ENCODE results near the gene TEKT5.

TEKT5 gene

GRCh38 chr16:10613785-10614485 lies 80.8 kb downstream of the TEKT5 start:
- FAIRE-seq = no peak
- no peak for DNase-seq (ENCODE audit: insufficient read length, low spot score)

GRCh38 chr16:10612649-10613179 lies 82.0 kb downstream of the TEKT5 start:
- DNase-seq (ENCODE audit: insufficient read length, low spot score) (no peak), FAIRE-seq (no peak)

- no peak for DNase-seq (ENCODE audit: insufficient read length, low spot score)
- FAIRE-seq = no peak
Measured at GRCh38 chr16:10611825-10612342, 82.8 kb downstream of the TEKT5 start.

GRCh38 chr16:10610499-10611184 lies 84.1 kb downstream of the TEKT5 start:
- no peak for FAIRE-seq
- DNase-seq (ENCODE audit: insufficient read length, low spot score) = no peak

- DNase-seq (ENCODE audit: insufficient read length, low spot score) (peak; percentile 66), FAIRE-seq (no peak)
Measured at GRCh38 chr16:10609402-10609774, 85.3 kb downstream of the TEKT5 start.

GRCh38 chr16:10608687-10609401 lies 85.9 kb downstream of the TEKT5 start:
- FAIRE-seq (no peak), DNase-seq (ENCODE audit: insufficient read length, low spot score) (no peak)

GRCh38 chr16:10607157-10607556 lies 87.6 kb downstream of the TEKT5 start:
- FAIRE-seq (no peak), DNase-seq (ENCODE audit: insufficient read length, low spot score) (no peak)

GRCh38 chr16:10606607-10607006 lies 88.1 kb downstream of the TEKT5 start:
- DNase-seq (ENCODE audit: insufficient read length, low spot score) (no peak), FAIRE-seq (no peak)

GRCh38 chr16:10605636-10606035 lies 89.1 kb downstream of the TEKT5 start:
- FAIRE-seq (no peak), DNase-seq (ENCODE audit: insufficient read length, low spot score) (no peak)

- no peak for FAIRE-seq
- no peak for DNase-seq (ENCODE audit: insufficient read length, low spot score)
Measured at GRCh38 chr16:10601444-10602408, 93.0 kb downstream of the TEKT5 start.

GRCh38 chr16:10600782-10601443 lies 93.8 kb downstream of the TEKT5 start:
- DNase-seq (ENCODE audit: insufficient read length, low spot score) (no peak), FAIRE-seq (no peak)

- no peak for DNase-seq (ENCODE audit: insufficient read length, low spot score)
- FAIRE-seq = no peak
Measured at GRCh38 chr16:10599626-10600025, 95.1 kb downstream of the TEKT5 start.

GRCh38 chr16:10598157-10598556 lies 96.6 kb downstream of the TEKT5 start:
- DNase-seq (ENCODE audit: insufficient read length, low spot score) (no peak), FAIRE-seq (no peak)

GRCh38 chr16:10597187-10597601 lies 97.5 kb downstream of the TEKT5 start:
- FAIRE-seq = no peak
- DNase-seq (ENCODE audit: insufficient read length, low spot score) = no peak

- DNase-seq (ENCODE audit: insufficient read length, low spot score) (no peak), FAIRE-seq (no peak)
Measured at GRCh38 chr16:10594312-10594950, 100.3 kb downstream of the TEKT5 start.

- FAIRE-seq = no peak
- no peak for DNase-seq (ENCODE audit: insufficient read length, low spot score)
Measured at GRCh38 chr16:10592611-10593010, 102.1 kb downstream of the TEKT5 start.

GRCh38 chr16:10590342-10590741 lies 104.4 kb downstream of the TEKT5 start:
- no peak for FAIRE-seq

GRCh38 chr16:10589109-10589508 lies 105.6 kb downstream of the TEKT5 start:
- FAIRE-seq (no peak), DNase-seq (ENCODE audit: insufficient read length, low spot score) (no peak)

More at GRCh38 chr16:10590342-10590741, 104.4 kb downstream of the TEKT5 start:
- DNase-seq (ENCODE audit: insufficient read length, low spot score) = no peak

- DNase-seq (ENCODE audit: insufficient read length, low spot score) (no peak), FAIRE-seq (no peak)
Measured at GRCh38 chr16:10587622-10588021, 107.1 kb downstream of the TEKT5 start.
